GM21619 (cell line): ENCODE data around the gene ARHGEF1.
"Not testable (repeated sequence)": the region's sequence is repeated elsewhere in the genome, so short reads cannot be mapped to it uniquely, and the experiment has no call there.

ENCODE experiments used
- ATAC-seq: cut with Tn5 transposase; IDR thresholded peaks from one replicate; pipeline ENCODE4 v1.9.1; 2021; ENCODE audit not compliant: unreplicated experiment

Gene ARHGEF1

GRCh38 chr19:41904118-41904870 lies 21.3 kb downstream of the ARHGEF1 start:
- no peak for ATAC-seq

DNA sequence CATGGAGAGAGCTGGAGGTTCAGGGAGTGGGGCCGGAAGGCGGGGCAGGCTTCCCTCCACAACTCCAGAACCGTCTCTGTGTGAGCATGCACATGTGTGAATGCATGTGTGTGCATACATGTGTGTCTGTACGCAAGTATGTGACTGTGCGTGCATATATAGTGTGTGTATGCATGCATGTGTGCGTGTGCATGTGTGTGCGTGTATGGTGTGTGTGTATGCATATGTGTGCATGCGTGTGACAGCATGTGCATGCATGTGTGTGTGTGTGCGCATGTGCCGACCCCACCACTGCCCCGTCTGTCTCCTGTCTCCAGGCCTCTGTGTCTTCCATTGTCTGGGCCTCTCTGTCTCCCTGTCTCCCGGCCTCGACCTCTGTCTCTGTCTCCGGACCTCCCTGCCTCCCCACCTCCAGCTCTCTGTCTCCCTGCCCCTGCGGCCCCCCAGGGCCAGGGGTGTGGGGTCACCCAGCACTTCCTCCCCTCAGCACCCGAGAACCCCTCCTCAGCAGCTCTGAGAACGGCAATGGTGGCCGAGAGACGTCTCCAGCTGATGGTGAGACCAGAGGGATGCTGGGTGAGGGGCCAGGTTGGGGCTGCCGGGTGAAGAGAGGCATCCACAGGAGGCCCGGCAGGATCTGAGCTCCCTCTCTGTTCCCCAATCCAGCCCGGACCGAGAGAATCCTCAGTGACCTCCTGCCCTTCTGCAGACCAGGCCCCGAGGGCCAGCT lies 22.5 kb downstream of the ARHGEF1 start:
- no peak for ATAC-seq

GRCh38 chr19:41906271-41906670 lies 23.3 kb downstream of the ARHGEF1 start:
- ATAC-seq: no peak

DNA sequence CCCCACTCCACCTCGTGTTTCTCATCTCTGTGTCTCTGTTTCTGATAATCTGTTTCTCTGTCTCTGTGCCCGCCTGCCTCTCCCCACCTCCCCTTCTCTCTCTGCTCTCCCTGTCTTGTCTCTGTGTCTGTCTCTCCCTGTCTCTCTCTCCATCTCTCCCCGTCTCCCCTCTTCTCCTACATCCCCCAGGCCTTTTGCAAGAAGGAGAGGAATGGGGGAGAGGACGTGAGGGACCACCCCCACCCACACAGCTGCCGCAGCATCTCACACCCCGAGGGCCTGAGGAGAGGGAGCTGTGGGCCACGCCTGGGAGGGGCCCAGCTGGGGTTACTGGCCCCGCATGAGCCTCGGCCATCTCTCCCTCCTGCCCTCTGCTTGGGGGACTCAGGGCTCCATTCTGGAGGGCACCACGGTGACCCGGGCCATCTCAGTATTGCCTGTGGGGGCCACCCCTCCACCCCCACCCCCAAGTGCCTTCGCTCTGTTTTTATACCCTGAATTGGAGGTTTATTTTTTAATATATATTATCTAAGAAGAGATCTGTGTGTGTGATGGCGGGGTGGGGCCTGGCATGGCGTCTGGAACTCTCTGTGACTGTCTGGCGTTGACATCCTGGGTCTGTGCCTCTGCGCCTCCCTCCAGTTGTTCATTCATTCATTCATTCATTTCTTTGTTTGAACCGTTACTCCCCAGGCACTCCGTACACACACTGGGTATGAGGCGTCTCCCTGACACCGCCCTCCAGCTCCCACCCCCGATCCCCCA lies 24.1 kb downstream of the ARHGEF1 start:
- ATAC-seq: no peak

- ATAC-seq: no peak
Observed at GRCh38 chr19:41907994-41908615, 25.1 kb downstream of the ARHGEF1 start.

- ATAC-seq: no peak
Observed at GRCh38 chr19:41908724-41909464, 25.9 kb downstream of the ARHGEF1 start.

- ATAC-seq: no peak
Observed at GRCh38 chr19:41909706-41910105, 26.7 kb downstream of the ARHGEF1 start.

DNA sequence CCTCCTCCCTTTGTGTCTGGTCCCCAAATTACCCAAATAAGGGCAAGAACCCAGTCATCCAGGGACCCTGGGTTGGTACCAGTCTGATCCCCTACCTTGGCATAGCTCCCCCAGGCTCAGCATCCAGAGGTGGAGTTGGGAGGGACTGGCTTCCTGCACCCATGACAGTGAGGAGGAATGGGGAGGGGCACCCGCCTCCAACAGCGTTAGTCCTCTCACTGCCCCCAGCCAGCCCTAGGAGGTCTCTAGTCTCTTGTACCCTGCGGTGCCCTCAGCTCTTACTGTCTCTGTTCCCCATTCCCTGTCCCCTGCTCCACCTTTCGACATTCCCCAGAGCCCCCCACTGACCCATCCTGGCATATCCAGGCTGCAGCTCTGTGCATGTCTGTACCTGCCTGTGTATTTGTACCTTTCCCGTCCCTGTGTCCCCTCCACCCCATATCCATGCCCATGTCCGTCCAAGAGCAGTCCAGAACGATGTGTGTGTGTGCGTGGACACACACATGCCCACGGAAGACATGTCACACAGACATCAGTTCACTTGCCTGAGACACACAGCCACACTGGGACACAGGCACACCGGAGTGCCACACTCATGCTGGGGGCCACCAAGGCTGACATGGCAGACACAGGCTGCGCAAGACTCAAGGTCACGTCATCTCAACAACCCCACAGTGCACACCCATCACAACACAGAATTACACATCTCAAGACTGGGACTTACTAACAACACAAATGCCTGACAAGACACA lies 27.4 kb downstream of the ARHGEF1 start:
- ATAC-seq: no peak

DNA sequence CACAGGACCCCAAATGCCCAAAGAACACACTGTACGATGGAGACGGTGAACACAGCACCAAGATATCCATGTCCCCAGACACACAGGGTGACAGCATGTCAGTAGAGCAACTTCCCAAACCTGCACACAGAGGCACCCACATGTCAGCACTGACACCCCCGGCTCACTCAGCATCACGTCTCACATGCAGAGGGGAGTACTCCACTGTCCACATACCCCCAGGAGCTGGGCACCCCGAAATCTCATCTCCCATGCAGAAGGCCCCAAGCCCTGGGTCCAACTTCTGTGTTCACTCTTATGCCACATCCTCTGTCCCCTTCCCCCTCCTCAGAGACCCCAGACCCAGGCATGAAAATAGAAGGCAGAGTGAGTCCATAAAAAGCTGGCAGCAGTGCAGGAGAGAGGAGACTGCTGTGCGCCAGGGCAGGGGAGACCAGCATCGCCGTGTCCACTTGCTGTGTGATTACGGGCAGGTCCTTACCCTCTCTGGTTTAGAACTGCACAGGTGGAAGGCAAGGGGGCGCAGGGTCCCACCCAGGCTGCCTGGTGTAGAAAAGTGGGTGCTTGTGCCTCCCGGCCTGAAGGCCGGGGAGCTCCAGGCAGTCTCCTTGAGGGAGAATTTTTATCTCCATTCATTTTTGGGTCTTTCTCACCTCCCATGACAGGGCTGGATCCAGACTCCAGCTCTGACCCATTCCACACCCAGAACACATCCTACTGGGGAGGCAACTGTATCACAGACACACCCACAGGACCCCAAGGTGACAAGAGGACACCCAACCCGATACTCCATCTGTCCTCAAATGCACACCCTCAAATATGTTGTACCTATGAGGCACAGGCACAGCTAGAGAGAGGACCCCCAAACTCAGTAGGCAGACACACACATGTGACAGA lies 28.3 kb downstream of the ARHGEF1 start:
- ATAC-seq: no peak

GRCh38 chr19:41911889-41912731 lies 29.1 kb downstream of the ARHGEF1 start:
- ATAC-seq: no peak

DNA sequence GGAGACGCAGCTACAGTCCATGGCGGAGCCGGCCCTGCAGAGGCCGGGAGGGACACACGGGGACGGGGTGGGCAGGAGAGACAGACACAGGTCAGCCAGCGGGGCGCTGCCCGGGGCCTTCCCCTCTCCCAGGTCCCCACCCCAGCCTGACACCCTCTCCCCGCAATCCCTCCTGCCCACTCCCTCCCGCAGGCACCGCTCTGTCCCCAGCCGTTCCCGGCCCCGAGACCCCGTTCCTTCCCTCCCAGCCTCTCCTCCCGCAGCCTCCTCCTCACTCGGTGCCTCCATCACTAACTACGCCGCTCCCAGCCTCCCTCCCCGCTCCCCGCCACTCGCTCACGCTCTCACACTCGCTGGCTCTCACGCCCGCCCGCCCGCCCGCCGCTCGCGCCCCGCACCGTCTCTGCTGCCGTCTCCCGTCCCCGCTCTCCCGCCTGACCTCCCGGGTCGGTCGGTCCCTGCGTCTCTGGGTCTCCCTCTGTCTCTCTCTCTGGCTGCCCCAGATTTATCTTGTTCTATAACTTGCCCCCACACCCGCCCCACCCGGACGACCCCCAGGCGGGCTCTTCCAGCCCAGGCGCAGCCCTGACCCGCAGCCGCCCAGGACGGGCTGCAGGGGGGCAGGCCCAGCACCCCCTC lies 30.0 kb downstream of the ARHGEF1 start:
- no peak for ATAC-seq

DNA sequence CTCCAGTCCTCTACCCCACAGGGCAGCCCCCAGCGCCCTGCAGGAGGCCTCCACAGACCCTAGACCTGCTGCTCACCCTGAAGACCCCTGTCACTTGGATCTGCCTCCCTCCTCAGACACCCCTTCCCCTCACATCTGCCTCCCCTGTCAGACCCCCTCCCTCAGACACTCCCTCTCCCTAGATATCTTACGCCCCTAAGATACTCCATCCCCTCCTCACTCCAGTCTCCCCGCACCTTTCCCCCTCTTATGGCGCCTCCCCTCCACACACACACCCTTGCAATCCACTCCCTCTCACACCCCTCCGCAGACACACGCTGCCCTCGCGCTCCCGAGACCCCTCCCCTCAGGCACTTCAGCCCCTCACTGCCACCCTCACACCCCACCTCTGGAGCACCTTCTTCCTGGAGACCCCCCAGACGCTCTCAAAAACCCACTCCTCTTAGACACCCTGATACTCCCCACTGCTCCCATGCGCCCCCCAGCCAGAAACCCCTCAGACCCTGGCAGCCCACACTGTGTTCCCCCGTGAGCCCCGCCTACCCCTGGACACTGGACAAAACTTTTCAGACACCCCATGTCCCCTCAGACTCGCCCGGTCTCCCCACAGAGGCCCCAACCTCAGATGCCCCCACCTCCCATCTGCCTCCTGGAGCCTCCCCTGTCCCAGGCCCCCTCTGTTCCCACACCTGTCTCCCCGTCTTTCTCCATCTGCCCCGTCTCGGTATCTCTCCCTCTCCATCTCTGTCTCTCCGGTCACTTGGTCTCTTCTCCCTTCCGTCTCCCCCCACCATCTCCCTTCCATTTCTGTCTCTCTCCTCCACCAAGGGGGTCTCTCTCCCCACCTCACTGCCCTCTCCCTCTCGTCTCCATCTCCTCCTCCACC lies 30.8 kb downstream of the ARHGEF1 start:
- ATAC-seq: no peak

- not testable (repeated sequence) for ATAC-seq
Observed at GRCh38 chr19:41914424-41914834, 31.4 kb downstream of the ARHGEF1 start.

DNA sequence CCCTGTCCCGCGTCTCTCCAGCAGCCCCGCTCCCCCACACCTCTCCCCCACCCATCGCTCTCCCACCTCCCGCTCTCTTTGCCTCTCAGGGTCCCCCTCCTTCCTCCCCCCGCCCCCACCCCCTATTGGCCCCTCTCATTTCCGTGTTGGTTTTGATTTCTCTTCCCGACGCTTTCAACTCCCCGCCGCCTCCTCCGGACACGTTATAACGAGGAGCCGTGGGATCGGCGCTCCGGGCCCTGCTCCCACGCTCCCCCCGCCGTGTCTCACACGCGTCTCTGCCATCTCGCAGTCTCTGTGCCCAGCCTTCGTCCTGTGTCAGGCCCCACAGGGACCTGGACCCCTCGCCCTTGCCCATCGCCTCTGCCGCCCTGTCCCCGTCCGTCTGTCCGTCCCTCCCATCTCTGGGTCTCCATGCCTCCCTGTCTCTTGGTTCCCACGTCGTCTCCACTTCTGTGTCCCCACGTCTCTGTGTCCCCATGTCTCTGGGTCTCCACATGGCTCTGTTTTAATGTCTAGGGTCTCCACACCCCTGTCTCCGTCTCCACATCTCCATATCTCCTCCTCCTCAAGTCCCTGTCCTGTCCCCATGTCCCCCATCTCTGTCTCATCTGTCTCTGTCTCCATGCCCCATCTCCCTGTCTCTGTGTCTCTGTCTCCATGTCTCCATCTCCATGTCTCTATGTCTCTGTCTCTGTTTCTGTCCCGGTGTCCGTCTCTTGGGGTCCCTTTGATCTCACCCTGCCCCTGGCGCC lies 32.2 kb downstream of the ARHGEF1 start:
- no peak for ATAC-seq

- no peak for ATAC-seq
Observed at GRCh38 chr19:41915776-41916414, 32.9 kb downstream of the ARHGEF1 start.
